ACC112 (cell line): ENCODE data around the gene HIF1AN.
"Not testable (repeated sequence)": the region's sequence is repeated elsewhere in the genome, so short reads cannot be mapped to it uniquely, and the experiment has no call there.

Experiments
- H2AFZ ChIP-seq: fragments of 200-600 bp; sonication (generic); one replicate; pipeline ENCODE4 v1.6.0; 2017; ENCODE audit warnings: antibody characterized with exemption, low read length; ENCODE audit not compliant: unreplicated experiment
- H3K27ac ChIP-seq: fragments of 200-600 bp; sonication (generic); 2 replicates; pipeline ENCODE4 v1.5.1; 2014; ENCODE audit warnings: low read depth, mild to moderate bottlenecking, antibody characterized with exemption, low read length, moderate library complexity
- H3K27me3 ChIP-seq: fragments of 200-600 bp; sonication (generic); 2 replicates; pipeline ENCODE4 v1.6.1; 2014; ENCODE audit warnings: mild to moderate bottlenecking, antibody characterized with exemption, low read length, moderate library complexity, mixed read lengths; ENCODE audit not compliant: insufficient read depth
- H3K36me3 ChIP-seq: fragments of 200-600 bp; sonication (generic); 2 replicates; pipeline ENCODE4 v1.6.1; 2016; ENCODE audit warnings: mild to moderate bottlenecking, antibody characterized with exemption, low read length, moderate library complexity, mixed read lengths; ENCODE audit not compliant: insufficient read depth
- H3K4me1 ChIP-seq: fragments of 200-600 bp; sonication (generic); one replicate; pipeline ENCODE4 v1.6.1; 2016; ENCODE audit warnings: low read length, mixed read lengths; ENCODE audit not compliant: insufficient read depth, unreplicated experiment, control insufficient read depth
- H3K4me3 ChIP-seq: fragments of 200-600 bp; sonication (generic); 2 replicates; pipeline ENCODE4 v1.5.1; 2014; ENCODE audit warnings: mild to moderate bottlenecking, low read depth, low read length
- H3K79me2 ChIP-seq: fragments of 200-600 bp; sonication (generic); one replicate; pipeline ENCODE4 v1.6.0; 2016; ENCODE audit warnings: low read length; ENCODE audit not compliant: control insufficient read depth, unreplicated experiment, insufficient read depth

Gene HIF1AN

DNA sequence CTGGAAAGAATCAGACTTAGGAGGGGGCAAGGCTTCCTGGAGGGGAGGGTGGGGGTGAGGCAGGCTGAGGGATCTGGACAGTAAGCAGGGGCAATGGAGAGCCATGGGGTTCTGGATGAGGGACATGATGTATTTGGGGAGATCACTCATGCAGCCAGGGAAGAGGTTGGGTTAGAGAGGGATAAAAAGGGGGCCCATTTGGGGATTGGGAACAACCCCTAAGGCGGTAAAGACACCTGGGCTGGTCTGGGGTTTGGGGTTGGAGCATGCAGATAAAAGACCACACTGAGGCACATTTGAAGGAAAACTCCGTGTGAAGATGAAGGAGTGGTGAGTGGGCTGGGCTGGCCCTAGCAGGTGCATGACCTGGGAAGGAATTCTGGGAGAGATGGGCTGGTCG, 30.8 kb downstream of the HIF1AN start:
- Histone ChIP-seq H3K4me1 (no peaks in the 10 kb centered on the region), H3K36me3 (no peaks in the 10 kb centered on the region), H3K27ac (no peak overlapping the region), H3K27me3 (peaks cover 70% of the 10 kb centered on the region), H2AFZ (no peak overlapping the region), H3K79me2 (no peaks in the 10 kb centered on the region), H3K4me3 (no peak overlapping the region)

- no peaks in the 10 kb centered on the region for H3K36me3 ChIP-seq
- no peak overlapping the region for H3K4me3 ChIP-seq
- no peaks in the 10 kb centered on the region for H3K4me1 ChIP-seq
- no peaks in the 10 kb centered on the region for H3K79me2 ChIP-seq
- H2AFZ ChIP-seq, result no peak overlapping the region
- peaks cover 74% of the 10 kb centered on the region for H3K27me3 ChIP-seq
- no peak overlapping the region for H3K27ac ChIP-seq
Measured at GRCh38 chr10:100567249-100567648, 31.5 kb downstream of the HIF1AN start.

DNA sequence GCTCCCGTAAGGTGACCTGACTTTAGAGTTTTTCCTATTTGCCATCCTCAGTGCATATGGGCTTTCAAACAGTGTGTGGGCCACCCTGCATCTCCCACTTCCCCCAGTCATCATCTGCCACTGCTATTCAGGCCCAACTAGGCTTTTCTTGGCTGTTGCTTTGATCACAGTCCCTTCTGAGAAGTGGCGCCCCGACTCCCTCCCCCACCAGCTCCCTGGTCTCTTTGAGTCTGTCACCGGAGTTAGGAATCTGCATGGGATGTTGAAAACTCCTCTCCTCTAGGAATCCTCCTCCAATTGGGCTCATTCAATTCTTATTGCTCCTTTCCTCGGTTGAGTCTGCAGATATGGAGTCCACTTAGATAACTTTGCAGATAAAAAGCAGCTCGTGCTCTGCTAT, 32.1 kb downstream of the HIF1AN start:
- H3K4me1 ChIP-seq, result no peaks in the 10 kb centered on the region
- H3K27me3 ChIP-seq, result peaks cover 78% of the 10 kb centered on the region
- no peak overlapping the region for H3K4me3 ChIP-seq
- no peak overlapping the region for H3K27ac ChIP-seq
- no peaks in the 10 kb centered on the region for H3K36me3 ChIP-seq
- no peaks in the 10 kb centered on the region for H3K79me2 ChIP-seq
- no peak overlapping the region for H2AFZ ChIP-seq

DNA sequence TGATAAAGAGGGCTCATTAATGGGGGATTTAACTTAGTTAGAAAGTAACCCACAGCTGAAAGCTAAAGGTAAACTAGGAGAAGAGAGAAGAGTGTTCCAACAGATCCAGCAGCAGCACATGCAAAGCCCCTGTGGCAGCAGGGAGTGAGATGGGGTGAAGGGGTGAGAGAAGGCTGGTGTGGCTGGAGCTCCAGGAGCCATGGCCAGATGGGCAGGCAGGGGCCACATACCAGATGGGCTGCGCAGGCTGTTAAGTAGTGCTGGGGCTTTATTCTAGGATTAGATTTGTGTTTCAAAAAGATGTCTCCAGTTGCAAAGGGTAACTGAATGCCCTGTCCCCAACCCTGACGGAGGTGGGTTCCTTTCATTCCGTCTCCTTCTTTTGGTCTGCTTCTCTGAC, 33.2 kb downstream of the HIF1AN start:
- no peaks in the 10 kb centered on the region for H3K4me1 ChIP-seq
- H3K36me3 ChIP-seq, result no peaks in the 10 kb centered on the region
- H2AFZ ChIP-seq, result no peak overlapping the region
- no peak overlapping the region for H3K4me3 ChIP-seq
- peaks cover 83% of the 10 kb centered on the region for H3K27me3 ChIP-seq
- no peak overlapping the region for H3K27ac ChIP-seq
- H3K79me2 ChIP-seq, result no peaks in the 10 kb centered on the region

- Histone ChIP-seq H3K27ac (no peak overlapping the region), H3K36me3 (no peaks in the 10 kb centered on the region), H3K79me2 (no peaks in the 10 kb centered on the region), H3K4me1 (no peaks in the 10 kb centered on the region), H3K27me3 (peaks cover 92% of the 10 kb centered on the region), H2AFZ (no peak overlapping the region), H3K4me3 (no peak overlapping the region)
Measured at GRCh38 chr10:100569687-100570481, 34.1 kb downstream of the HIF1AN start.

DNA sequence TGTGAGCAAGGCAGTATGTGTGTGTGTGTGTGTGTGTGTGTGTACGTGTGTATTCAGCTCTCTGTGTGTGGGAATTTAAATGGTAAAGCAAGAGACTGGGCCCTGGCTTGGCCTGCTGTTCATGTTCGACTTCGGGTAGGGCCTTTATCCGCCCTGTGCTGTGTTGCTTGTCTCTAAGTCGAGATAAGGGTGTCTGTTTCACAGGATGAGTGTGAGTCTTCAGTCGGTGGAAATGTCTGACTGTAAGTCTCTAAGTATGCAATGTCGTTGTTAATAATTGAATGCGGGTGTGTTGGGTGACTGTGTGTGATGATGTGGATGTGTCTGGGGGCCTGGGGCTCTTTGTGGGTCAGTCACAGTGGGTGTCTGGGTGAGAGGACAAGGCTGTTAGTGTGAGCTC, 34.8 kb downstream of the HIF1AN start:
- no peak overlapping the region for H3K4me3 ChIP-seq
- peaks cover 92% of the 10 kb centered on the region for H3K27me3 ChIP-seq

GRCh38 chr10:100571084-100571856, 35.5 kb downstream of the HIF1AN start:
- no peaks in the 10 kb centered on the region for H3K4me1 ChIP-seq
- no peak overlapping the region for H3K4me3 ChIP-seq
- no peak overlapping the region for H2AFZ ChIP-seq
- peaks cover 92% of the 10 kb centered on the region for H3K27me3 ChIP-seq
- no peaks in the 10 kb centered on the region for H3K79me2 ChIP-seq
- H3K36me3 ChIP-seq, result no peaks in the 10 kb centered on the region
- H3K27ac ChIP-seq, result no peak overlapping the region

More for the DNA sequence above, 34.8 kb downstream of the HIF1AN start:
- H2AFZ ChIP-seq, result no peak overlapping the region
- no peaks in the 10 kb centered on the region for H3K4me1 ChIP-seq
- no peak overlapping the region for H3K27ac ChIP-seq
- H3K36me3 ChIP-seq, result no peaks in the 10 kb centered on the region
- no peaks in the 10 kb centered on the region for H3K79me2 ChIP-seq

- not testable (repeated sequence) for H3K4me3 ChIP-seq, H3K79me2 ChIP-seq, H2AFZ ChIP-seq, H3K36me3 ChIP-seq, H3K27ac ChIP-seq, H3K4me1 ChIP-seq
- H3K27me3 ChIP-seq, result peaks cover 93% of the 10 kb centered on the region
Measured at GRCh38 chr10:100575146-100575545, 39.4 kb downstream of the HIF1AN start.

- H3K27me3 ChIP-seq, result peaks cover 93% of the 10 kb centered on the region
- H2AFZ ChIP-seq, result no peak overlapping the region
Measured at GRCh38 chr10:100575585-100576281, 40.0 kb downstream of the HIF1AN start.

DNA sequence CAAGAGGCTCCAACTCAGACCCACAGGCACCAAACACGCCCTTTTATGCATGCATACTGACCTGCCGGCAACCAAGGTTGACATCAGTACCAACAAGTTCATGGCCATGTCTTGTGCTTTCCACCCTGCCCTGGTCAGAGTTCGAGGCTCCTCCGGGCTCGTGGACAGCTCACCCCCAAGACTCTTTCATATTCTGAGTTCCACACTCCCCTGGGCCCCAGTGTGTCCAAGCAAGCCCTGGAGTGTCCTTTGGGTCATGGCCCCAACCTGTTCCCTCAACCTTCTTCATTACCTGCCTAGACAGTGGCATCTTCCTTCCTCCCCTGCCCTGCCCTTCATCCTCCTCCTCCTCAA, 40.5 kb downstream of the HIF1AN start:
- H2AFZ ChIP-seq, result no peak overlapping the region
- no peak overlapping the region for H3K4me3 ChIP-seq
- H3K27me3 ChIP-seq, result peaks cover 93% of the 10 kb centered on the region
- H3K36me3 ChIP-seq, result no peaks in the 10 kb centered on the region
- no peaks in the 10 kb centered on the region for H3K79me2 ChIP-seq
- H3K27ac ChIP-seq, result no peak overlapping the region
- H3K4me1 ChIP-seq, result no peaks in the 10 kb centered on the region

More at GRCh38 chr10:100575585-100576281, 40.0 kb downstream of the HIF1AN start:
- H3K27ac ChIP-seq, result no peak overlapping the region
- no peaks in the 10 kb centered on the region for H3K79me2 ChIP-seq
- H3K4me3 ChIP-seq, result no peak overlapping the region
- no peaks in the 10 kb centered on the region for H3K36me3 ChIP-seq
- H3K4me1 ChIP-seq, result no peaks in the 10 kb centered on the region
